ENCODE results near the gene ZNF691. TPM values are rescaled to one million over a fixed set of nuclear protein-coding genes. Genes with fewer than 3 reads are reported as not detected.

The ZNF691 gene
- total RNA-seq, 1 experiment from 2014 or later, result 16.6 TPM

GRCh38 chr1:42801832-42802473 is 44.5 kb upstream of the ZNF691 start:
- DNase-seq (ENCODE audit: low spot score) (no peak), ATAC-seq (no peak)
- POLR2A ChIA-PET, result no interaction called here

More at GRCh38 chr1:42801832-42802473, 44.5 kb upstream of the ZNF691 start:
- CTCF ChIA-PET, result no interaction called here
- no peaks in the 10 kb centered on the region for H3K27me3 Mint-ChIP-seq (ENCODE audit: low read depth)
- TF ChIP-seq PRRX2 (CRISPR knock-in tag; IDR thresholded peaks at IDR 0.05) (no peak), ZNF219 (CRISPR knock-in tag; IDR thresholded peaks at IDR 0.05; ENCODE audit: borderline replicate concordance) (no peak), PREB (CRISPR knock-in tag; IDR thresholded peaks at IDR 0.05; ENCODE audit: borderline replicate concordance) (no peak), ESRRA (CRISPR knock-in tag; IDR thresholded peaks at IDR 0.05; ENCODE audit: borderline replicate concordance) (no peak), ZNF232 (CRISPR knock-in tag; IDR thresholded peaks at IDR 0.05) (no peak), AR (CRISPR knock-in tag; IDR thresholded peaks at IDR 0.05) (no peak), NFATC4 (CRISPR knock-in tag; IDR thresholded peaks at IDR 0.05) (no peak), CTCF (IDR thresholded peaks at IDR 0.05) (no peak), ZNF416 (CRISPR knock-in tag; IDR thresholded peaks at IDR 0.05) (no peak), E2F5 (CRISPR knock-in tag; IDR thresholded peaks at IDR 0.05) (no peak), ATF1 (CRISPR knock-in tag; IDR thresholded peaks at IDR 0.05) (no peak), ZNF423 (CRISPR knock-in tag; IDR thresholded peaks at IDR 0.05) (no peak), ZBTB43 (CRISPR knock-in tag; IDR thresholded peaks at IDR 0.05) (no peak), MYBL2 (CRISPR knock-in tag; IDR thresholded peaks at IDR 0.05) (no peak), JUN (CRISPR knock-in tag; IDR thresholded peaks at IDR 0.05) (no peak)
- TF ChIP-seq, protein P1, sequence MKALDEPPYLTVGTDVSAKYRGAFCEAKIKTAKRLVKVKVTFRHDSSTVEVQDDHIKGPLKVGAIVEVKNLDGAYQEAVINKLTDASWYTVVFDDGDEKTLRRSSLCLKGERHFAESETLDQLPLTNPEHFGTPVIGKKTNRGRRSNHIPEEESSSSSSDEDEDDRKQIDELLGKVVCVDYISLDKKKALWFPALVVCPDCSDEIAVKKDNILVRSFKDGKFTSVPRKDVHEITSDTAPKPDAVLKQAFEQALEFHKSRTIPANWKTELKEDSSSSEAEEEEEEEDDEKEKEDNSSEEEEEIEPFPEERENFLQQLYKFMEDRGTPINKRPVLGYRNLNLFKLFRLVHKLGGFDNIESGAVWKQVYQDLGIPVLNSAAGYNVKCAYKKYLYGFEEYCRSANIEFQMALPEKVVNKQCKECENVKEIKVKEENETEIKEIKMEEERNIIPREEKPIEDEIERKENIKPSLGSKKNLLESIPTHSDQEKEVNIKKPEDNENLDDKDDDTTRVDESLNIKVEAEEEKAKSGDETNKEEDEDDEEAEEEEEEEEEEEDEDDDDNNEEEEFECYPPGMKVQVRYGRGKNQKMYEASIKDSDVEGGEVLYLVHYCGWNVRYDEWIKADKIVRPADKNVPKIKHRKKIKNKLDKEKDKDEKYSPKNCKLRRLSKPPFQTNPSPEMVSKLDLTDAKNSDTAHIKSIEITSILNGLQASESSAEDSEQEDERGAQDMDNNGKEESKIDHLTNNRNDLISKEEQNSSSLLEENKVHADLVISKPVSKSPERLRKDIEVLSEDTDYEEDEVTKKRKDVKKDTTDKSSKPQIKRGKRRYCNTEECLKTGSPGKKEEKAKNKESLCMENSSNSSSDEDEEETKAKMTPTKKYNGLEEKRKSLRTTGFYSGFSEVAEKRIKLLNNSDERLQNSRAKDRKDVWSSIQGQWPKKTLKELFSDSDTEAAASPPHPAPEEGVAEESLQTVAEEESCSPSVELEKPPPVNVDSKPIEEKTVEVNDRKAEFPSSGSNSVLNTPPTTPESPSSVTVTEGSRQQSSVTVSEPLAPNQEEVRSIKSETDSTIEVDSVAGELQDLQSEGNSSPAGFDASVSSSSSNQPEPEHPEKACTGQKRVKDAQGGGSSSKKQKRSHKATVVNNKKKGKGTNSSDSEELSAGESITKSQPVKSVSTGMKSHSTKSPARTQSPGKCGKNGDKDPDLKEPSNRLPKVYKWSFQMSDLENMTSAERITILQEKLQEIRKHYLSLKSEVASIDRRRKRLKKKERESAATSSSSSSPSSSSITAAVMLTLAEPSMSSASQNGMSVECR (CRISPR knock-in tag; IDR thresholded peaks at IDR 0.05; ENCODE audit: borderline replicate concordance), result no peak
- TF ChIP-seq, protein P2, sequence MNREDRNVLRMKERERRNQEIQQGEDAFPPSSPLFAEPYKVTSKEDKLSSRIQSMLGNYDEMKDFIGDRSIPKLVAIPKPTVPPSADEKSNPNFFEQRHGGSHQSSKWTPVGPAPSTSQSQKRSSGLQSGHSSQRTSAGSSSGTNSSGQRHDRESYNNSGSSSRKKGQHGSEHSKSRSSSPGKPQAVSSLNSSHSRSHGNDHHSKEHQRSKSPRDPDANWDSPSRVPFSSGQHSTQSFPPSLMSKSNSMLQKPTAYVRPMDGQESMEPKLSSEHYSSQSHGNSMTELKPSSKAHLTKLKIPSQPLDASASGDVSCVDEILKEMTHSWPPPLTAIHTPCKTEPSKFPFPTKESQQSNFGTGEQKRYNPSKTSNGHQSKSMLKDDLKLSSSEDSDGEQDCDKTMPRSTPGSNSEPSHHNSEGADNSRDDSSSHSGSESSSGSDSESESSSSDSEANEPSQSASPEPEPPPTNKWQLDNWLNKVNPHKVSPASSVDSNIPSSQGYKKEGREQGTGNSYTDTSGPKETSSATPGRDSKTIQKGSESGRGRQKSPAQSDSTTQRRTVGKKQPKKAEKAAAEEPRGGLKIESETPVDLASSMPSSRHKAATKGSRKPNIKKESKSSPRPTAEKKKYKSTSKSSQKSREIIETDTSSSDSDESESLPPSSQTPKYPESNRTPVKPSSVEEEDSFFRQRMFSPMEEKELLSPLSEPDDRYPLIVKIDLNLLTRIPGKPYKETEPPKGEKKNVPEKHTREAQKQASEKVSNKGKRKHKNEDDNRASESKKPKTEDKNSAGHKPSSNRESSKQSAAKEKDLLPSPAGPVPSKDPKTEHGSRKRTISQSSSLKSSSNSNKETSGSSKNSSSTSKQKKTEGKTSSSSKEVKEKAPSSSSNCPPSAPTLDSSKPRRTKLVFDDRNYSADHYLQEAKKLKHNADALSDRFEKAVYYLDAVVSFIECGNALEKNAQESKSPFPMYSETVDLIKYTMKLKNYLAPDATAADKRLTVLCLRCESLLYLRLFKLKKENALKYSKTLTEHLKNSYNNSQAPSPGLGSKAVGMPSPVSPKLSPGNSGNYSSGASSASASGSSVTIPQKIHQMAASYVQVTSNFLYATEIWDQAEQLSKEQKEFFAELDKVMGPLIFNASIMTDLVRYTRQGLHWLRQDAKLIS (CRISPR knock-in tag; IDR thresholded peaks at IDR 0.05; ENCODE audit: borderline replicate concordance), result no peak
- no peak overlapping the region for H3K4me3 Mint-ChIP-seq
- peaks cover 33% of the 10 kb centered on the region for H3K36me3 Mint-ChIP-seq
- H3K4me1 Mint-ChIP-seq, result no peaks in the 10 kb centered on the region
- peaks cover 36% of the 10 kb centered on the region for H3K9me3 Mint-ChIP-seq
- H3K27ac Mint-ChIP-seq, result no peak overlapping the region
